ENCODE data around the gene SNX9.

Gene SNX9

DNA sequence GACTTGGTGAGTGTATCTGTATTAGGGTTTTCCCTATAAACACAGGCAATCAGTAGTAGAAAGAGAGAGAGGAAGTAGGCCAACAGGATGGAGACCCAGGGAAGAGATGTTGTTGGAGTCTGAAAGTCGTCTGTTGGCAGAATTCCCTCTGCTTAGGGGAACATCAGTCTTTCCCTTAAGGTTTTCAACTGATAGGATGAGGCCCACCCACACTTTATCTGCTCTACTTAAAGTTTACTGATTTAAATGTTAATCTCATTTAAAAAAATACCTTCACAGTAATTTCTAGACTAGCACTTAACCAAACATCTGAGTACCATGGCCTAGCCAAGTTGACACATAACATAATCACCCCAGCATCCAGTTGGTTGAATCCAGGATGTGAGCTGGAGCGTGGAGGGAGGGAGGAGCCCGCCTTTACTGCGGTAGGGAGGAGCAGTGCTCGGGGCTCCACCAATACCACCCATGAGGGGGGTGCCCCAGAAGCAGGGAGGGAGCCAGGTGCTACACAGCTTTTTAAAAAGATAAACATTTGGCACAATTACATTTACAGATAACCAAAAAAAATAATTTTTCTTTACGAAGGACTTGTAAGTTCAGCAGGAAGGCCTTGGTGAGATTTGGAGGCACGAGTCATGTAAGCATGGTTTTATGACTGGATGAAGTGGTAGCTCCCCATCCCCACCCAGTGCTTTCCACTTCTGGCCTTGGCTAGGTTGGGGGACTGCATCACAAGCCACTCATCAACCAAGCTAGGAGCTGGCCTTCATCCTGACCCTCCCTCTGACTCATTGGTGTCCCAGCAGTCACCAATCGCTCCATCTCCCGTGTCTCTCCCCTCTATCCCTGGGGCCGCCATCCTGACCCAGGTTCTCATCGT, 18.4 kb upstream of the SNX9 start:
- no peak for DNase-seq (ENCODE audit: low spot score)

DNA sequence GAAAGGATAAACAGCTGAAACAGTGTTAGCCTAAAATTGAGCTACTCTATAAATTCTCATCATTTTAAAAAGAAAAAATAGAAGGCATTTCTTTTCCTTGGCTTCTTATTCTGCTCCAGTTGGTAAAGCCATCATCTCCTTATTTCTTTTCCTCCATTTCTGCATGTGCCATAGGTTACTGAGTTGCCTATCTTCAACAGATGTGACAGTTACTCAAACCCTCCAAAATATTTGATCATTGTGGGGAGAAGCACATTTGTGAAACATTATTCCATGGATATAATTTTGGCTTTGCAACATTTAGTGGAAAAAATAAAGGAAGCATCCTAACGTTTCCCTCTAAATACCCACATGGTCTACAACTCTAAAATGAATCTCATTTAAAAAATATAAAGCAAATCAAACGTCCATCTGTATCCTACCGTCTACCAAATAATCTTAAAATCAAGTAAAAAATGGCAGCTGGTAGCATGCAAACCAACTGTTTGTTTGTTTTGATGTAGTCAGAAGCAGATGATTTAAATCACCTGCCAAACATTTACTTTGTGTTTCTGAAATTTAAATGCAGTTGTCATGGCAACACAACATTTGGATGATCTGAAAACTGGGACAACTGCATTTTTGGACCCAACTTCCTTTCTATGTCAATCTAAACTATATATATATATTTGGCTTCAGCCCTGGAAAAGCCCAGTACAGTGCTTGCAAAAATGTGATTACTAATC, 16.8 kb upstream of the SNX9 start:
- no peak for DNase-seq (ENCODE audit: low spot score)

DNA sequence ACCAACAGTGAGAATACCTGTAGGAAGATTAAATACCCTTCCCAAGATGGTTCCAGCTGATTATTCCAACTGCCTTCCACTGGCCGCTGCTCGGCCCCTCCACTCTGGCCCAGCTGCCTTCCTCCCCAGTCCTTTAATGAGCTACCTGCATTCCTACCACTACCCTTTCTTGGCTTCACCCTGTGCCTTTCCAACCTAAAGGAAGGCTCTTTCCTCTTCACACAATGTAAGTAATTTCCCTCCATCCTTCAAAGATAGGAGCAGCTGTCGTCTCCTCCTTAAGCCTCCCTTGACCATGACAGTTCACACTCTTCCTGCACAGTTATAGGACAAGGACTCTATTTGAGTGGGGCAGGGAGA, 16.2 kb upstream of the SNX9 start:
- no peak for DNase-seq (ENCODE audit: low spot score)

DNA sequence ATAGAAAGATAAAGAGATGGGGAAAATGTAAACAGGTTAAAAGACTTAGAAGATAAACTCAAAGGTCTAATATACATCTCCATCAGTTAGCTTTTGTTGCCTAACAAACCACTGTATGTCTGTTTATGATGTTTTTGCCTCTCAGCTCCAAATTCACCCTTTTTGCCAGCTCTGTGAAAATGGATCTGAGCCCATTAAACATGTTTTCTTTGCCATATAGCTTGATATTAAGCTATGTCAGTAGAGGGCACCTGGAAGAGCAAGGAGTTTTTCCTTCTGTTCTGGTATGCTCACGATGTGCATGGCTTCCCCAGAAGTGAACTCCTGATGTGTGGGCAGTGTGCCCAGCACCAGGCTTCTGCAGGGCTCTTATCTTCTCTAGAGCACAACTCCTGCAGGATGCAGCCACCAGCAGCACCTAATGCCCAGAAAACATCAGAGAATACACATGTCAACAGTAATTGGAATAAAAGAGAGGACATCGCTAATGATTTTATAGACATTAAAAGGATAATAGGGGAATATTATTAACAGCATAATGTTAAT, 14.6 kb upstream of the SNX9 start:
- DNase-seq (ENCODE audit: low spot score): no peak

DNA sequence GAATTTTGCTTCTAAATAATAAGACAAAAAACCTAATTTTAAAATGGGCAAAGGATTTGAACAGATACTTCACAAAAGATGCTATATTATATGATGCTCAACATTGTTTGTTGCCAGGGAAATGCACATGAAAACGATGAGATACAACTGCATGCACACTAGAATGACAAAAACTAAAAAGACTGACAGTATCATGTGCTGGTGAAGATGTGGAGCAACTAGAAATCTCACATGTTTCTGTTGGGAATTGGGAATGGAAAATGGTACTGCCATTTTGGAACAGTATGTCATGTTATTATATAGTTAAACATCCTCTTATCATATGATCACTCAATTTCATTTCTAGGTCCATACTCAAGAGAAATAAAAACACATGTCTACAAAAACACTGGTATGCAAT, 13.4 kb upstream of the SNX9 start:
- no peak for DNase-seq (ENCODE audit: low spot score)

DNA sequence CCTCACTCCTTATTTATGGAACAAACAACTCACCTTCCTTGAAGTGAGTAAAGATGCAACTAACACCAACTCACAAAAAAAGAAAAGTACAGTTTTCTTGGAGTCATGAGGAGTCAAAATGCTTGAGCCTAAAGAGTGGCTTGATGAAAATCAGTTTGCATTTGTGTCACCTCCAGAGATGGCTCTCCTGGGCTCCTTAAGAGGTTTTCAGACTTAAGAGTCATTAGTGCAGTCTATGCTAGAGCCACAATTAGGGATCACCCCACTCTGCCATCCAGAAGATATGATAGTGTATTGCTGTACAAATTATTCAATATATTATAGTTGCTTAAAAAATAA, 11.9 kb upstream of the SNX9 start:
- DNase-seq (ENCODE audit: low spot score): no peak

DNA sequence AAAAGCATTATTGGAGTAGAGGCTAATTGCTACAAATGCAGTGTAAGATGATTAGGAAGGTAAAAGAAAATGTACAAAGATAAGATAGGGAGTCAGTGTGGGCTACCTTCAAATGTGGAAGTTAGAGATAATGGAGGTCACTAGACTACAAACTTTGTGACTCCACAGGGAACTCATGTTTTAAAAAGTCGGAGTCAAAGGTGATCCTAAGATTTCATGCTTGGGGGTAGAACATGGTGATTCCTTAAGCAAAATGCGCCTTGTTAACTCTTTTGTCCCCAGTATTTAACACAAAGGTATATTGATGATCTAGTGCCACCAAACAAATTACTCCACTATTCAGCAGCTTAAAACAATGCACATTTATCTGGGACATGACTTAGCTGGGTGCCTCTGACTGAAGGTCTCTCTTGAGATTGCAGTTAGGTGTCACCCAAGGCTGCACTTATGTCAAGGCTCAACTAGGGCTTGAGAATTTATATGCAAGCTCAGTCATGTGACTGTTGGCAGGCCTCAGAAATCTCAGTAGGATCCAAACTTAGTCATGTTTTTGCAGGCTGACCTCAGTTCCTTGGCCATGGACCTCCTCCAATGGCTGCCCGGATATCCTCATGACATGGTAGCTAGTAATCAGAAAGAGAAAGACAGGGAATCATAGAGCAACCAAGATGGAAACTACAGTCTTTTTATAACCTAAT, 11.4 kb upstream of the SNX9 start:
- DNase-seq (ENCODE audit: low spot score): no peak

DNA sequence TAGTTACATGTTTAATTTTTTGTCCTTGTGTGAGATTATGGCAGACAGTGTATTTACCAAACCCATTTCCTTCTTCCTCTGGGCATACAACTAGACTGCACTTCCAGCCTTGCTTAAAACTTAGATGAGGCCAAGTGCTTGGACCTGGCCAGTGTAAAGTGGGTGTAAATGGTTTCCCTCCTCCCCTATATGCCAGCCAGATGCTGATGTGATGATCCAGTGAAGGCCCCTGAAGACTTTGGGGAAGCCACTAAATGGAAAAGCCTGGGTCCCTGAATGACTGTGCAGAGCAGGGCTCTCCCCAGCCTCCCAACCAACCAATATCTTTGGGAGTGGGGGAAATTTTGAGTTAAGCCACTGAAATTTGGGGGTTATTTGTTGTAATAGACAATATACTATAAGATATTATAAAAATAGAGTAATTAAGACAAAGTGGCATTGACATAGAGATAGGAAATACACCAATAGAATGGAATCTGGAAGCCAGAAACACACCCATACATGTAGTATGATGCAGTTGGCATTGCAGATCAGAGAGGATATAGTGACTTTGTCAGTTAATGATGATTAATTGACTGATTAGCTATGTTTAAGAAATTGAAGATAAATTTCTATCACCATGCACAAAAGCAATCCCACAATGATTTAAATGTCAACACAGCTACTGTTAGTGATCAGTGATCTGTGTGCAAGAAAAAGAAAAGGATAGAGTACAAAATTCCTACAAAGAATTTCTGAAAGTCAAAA, 10.4 kb upstream of the SNX9 start:
- DNase-seq (ENCODE audit: low spot score): no peak

DNA sequence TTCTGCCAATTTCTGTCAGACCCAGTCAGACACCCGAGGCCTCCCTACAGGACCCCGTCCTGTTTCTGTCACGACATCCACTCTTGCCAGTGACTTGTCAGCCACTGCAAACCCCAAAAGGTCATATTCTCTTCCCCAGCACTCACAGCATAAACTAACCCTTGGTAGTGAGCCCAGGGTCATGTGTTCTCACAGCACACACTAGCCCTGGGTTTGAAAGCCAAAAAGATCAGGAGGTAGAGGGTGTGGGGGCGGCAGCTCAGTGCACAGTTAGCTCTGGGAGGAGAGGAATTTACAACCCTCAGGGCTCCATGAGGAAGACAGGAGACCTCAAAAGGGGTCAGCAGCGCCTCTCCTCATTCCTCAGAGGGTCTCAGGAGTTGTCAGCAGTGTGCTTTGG, 9.9 kb upstream of the SNX9 start:
- no peak for DNase-seq (ENCODE audit: low spot score)

DNA sequence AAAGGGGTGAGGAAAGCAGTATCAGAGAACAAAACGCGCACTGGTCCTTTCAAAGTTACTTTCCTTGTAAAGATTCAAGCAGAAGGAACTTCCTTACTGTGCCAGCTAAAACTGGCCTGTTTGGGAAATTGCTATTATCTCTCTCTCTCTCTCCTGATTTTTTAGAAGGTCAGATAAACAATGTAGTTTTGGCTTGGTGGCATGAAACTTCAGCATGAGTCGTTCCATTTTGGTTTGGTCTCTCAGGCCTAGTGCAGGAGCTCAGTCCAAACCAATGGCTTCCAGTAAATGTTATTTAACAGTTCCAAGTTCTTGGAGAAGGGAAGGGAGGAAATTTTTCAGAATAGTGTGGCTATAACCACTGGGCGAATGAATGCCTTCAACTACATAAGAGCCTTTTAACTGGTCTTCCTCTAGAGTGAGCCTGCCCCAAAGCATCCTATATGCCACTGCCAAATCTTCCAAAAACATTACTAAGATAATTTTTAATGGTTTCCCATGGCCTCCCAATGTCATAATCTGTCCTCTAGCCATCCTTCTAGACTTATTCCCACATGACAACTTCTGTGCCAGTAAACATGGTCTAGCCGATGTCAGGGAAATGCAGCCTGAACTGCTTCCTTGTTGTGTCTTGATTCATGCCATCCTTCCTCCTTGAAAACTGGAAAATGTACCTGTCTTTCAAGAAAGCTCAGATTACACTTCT, 9.1 kb upstream of the SNX9 start:
- no peak for DNase-seq (ENCODE audit: low spot score)

DNA sequence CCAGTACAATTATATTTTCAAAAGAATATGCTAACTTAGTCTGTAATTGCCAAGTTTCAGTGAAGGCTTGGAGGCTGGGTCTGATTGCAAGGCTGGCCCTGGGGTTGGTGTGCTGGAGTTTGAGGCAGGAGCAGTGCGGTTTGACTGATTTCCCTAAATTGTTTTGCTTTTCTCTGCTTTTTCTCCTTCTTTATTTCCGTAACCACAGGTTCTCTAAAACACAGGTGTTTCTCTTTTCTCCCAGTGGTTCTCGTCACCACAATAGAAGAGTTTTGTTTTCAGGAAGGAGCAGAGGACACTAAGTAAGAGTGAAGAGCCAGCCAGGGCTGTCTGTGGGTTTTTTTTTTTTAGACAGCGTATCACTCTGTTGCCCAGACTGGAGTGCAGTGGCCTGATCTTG, 8.2 kb upstream of the SNX9 start:
- DNase-seq (ENCODE audit: low spot score): no peak

DNA sequence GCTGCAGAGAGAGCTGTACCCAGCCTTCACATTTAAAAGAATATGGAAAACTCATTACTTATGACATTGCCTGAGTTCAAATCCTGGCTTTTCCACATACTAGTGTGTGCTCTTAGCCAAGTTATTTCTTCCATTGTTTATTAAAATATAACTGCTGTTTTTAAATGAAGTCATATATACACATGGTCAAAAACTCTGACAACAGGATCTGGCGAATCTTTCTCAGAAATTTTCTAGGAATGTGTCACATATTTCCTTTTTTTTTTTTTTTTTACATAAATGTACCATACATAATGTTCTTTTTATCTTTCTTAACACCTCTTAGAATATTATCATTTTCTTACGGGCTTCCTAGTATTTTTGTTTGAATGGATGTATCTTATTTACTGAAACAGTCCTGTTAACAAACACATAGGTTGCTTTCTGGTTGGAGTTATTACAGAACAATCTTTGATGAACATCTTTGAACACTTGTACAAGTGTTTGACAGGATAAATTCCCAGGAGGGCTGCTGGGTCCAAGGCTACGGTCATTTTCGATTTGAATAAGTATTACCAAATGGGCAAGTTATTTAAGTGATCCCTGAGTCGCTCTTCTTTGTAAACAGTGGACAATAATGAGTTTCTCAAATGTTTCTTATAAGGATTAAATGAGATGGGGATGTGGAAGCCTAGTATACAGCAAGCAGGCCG, 1.6 kb upstream of the SNX9 start:
- DNase-seq (ENCODE audit: low spot score): no peak

DNA sequence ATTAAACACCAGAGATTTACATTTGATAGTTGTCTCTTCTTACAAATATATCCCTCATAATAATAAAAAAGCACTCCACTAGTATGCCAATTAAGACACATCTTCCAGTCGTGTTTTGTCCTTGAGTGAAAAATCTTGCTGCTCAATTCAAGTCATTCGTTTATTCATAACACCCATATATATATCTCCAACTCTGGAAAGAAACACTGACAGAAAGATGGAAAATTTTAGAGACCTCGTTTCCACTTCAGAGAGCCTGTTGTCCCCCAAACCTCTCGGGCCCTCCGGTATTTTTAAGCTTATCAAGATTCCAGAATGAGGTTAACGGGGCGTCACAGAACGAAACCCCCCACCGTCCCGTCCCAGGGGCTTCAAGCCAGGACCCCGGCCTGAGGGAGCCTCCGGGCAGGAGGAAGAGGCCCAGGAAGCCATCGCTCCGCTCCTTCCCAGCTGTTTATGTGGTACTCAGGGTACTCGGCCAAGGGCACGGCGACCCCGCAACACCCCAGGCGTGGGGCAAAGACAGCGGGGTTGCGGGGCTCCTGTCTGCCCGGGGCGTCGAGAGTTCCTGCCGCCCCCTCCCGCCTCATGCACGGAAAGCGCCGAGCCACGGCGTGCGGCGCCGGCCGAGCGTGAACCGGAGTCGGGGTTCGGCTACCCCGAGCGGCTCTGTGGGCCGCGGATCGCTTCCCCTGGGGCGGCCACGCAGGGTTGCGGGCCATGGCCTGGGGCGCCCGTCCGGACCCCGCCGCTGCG, 623 bp upstream of the SNX9 start:
- DNase-seq (ENCODE audit: low spot score): peak; percentile 31

DNA sequence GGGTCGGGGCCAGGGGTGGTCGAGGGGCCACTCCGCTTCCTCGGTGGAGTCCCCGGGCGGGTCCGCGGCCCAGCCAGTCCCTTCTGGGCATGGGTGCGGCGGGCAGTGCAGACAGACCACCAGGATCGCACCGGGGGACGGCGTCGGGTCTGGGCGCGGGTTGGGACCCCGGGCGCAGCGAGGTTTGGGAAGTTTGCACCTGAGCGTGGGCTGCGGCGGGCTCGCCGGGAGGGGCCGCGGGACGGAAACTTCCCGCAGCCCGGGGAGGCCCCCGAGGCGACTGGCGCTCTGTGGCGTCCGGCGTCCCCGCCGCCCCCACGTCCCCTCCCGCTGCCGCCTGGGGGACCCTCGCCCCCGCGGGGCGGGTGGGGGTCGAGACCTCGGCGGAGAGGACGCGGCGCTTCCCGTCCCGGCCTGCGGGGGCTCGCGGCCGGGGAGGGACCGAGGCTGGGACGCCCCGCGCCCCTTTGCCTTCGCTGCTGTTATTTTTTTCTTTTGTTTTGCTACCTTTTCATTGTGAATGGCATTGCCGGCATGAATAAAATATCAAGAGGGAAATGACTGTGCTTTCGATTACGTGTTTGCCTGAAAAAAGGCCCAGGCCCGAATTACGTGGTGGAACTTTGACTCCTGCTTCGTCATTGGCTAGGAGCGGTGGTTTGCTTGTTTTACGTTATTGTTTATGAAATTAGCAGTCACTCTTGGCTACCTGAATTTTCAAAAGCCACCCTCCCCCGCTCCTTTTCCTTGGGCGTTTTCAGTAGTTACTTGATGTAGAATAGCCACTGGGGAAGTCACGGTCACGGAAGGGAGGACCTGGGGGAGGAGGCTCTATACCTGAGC, 703 bp downstream of the SNX9 start:
- DNase-seq (ENCODE audit: low spot score): peak; percentile 59

DNA sequence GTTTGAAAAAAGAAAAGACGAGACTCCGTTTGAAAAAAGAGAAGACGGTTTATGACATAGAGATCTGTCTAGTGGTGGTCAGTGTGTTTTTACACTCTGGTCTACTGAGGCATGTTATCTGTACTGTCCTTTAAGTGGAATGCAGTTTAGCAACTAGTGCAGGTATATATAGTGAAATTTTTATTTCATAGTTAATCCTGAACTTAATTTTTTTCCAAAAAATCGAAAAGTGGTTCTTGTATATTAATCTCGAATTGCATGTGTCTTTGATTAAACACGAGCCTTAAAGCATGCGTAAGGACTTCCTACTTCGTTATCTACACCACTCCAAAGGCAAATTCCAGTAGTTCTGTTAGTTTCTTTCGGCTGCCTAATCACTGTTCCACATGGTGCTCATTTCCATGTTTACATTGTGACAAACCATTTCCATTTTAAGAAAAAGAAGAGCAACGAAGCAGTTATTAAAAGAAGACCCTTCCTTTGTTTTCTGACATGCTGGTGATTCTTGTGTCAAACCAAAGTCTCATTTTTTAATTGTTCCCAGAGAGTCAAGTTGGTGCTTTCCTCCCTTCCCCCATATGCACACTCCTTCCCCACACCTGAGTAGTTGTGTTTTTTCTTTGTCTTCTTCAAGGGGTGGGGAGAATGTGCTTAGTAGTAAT, 2.3 kb downstream of the SNX9 start:
- DNase-seq (ENCODE audit: low spot score): no peak

DNA sequence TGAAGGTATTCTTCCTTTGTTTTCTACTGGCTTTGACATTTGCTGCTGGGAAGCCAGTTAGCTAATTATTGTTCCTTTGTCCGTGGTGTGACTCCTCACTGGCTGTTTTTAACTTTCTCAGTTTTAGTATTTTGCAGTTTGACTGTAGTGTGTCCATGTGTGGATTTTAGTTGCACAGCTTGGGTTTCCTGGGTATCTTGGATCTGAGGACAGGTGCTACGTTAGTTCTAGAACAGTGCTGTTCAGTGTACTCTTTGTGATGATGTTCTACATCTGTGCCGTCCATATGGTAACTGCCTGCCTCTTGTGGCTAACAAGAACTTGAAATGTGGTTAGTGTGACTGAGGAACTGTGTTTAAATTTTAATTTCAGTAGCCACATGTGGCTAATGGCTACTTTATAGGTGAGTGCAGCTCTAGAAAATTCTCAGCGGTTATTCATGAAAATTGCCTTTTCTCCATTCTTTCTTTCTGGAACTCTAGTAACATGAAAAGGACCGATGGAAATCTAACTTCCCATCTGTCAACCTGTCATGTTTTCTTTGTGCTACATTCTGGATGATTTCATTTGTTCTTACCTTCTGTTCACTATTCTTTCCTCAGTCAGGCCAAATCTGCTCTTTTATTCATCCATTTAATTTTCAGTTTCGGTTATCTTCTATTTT, 7.4 kb downstream of the SNX9 start:
- no peak for DNase-seq (ENCODE audit: low spot score)

DNA sequence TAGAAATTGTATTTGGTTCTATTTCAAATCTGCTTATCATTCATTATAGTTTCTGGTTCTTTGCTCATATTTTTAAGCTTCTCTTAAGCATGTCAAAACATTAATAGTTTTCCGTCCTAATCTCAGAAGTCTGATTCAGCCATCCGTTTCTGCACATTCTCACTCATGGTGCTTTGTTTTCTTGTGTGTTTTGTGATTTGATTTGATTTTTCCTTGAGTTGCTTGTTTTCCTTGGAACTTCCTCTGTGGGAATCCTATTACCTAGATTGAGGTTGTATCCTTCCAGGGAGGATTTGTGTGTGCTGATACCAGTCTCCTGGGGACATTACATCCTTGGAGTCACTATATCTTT, 7.9 kb downstream of the SNX9 start:
- no peak for DNase-seq (ENCODE audit: low spot score)

All from HuH-7 (cell line).